ENCODE measurements around the gene STK10.

Gene STK10

GRCh38 chr5:172129256-172129910 lies 58.6 kb downstream of the STK10 start:
- no peaks in the 10 kb centered on the region for H3K27me3 ChIP-seq (ENCODE audit: insufficient read depth, poor library complexity, severe bottlenecking)
- no peak overlapping the region for H3K4me3 ChIP-seq (replicated peaks; ENCODE audit: insufficient read depth, low read length)
- peak overlapping the region; percentile 87 for H3K27ac ChIP-seq (replicated peaks)
- TF ChIP-seq POLR2AphosphoS5 (IDR thresholded peaks at IDR 0.05; ENCODE audit: low read depth) = no peak
- no peak for TF ChIP-seq SPI1 (IDR thresholded peaks at IDR 0.05; ENCODE audit: borderline replicate concordance, low read depth)
- TF ChIP-seq GABPA (IDR thresholded peaks at IDR 0.05; ENCODE audit: low read depth) = no peak
- TF ChIP-seq, protein P1, sequence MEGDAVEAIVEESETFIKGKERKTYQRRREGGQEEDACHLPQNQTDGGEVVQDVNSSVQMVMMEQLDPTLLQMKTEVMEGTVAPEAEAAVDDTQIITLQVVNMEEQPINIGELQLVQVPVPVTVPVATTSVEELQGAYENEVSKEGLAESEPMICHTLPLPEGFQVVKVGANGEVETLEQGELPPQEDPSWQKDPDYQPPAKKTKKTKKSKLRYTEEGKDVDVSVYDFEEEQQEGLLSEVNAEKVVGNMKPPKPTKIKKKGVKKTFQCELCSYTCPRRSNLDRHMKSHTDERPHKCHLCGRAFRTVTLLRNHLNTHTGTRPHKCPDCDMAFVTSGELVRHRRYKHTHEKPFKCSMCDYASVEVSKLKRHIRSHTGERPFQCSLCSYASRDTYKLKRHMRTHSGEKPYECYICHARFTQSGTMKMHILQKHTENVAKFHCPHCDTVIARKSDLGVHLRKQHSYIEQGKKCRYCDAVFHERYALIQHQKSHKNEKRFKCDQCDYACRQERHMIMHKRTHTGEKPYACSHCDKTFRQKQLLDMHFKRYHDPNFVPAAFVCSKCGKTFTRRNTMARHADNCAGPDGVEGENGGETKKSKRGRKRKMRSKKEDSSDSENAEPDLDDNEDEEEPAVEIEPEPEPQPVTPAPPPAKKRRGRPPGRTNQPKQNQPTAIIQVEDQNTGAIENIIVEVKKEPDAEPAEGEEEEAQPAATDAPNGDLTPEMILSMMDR (IDR thresholded peaks at IDR 0.05; ENCODE audit: insufficient read depth, low read length) = no peak
- TF ChIP-seq REST (IDR thresholded peaks at IDR 0.05; ENCODE audit: insufficient replicate concordance, low read depth) = no peak
- no peak for DNase-seq (ENCODE audit: low read depth in 1 of 2, low spot score in 1 of 2)

DNA sequence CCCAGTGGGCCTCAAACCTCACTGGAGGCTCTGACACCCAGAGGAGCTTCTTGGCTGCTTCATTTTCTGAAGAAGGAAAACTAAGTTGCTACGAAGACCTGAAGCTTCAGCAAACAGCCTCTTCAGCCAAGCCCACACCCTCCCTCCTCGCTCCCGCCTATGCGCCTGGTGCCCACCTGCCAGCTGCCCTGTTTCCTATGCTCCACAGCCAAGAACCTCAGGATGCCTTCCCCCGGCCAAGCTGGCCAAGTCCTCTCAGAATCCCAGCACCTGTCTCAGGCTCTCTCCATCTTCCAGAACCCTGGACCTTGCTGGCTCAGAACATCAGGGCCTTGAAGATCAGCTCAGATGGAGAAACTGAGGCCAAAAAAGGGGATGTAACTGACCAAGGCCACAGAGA lies 60.4 kb downstream of the STK10 start:
- Histone ChIP-seq H3K27me3 (ENCODE audit: insufficient read depth, poor library complexity, severe bottlenecking) (no peaks in the 10 kb centered on the region), H3K27ac (replicated peaks) (no peak overlapping the region), H3K4me3 (replicated peaks; ENCODE audit: insufficient read depth, low read length) (no peak overlapping the region)
- no peak for TF ChIP-seq SPI1 (IDR thresholded peaks at IDR 0.05; ENCODE audit: borderline replicate concordance, low read depth)
- DNase-seq (ENCODE audit: low read depth in 1 of 2, low spot score in 1 of 2) = no peak

DNA sequence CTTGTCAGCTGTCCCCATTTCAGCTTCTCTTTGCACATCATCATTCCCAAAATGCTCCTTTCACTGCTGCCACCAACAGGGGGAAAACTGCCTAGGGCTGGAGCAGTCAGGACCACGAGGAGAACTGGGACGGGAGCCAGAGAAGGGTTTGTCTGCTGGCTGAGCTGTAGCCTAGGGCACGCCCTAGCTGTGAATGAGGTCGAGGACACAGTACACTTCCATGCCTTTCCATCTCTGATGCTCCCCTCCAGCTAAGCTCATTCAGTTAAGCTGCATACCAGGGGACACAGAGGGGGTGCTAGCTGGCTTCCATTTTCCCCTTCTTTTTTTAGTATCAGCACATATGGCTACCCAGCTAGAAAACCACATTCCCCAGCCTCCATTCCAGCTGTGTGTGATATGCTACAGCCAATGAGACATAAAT lies 64.7 kb downstream of the STK10 start:
- no peak for DNase-seq (ENCODE audit: low read depth in 1 of 2, low spot score in 1 of 2)
- no peak for TF ChIP-seq POLR2AphosphoS5 (IDR thresholded peaks at IDR 0.05; ENCODE audit: low read depth)
- no peak overlapping the region for H3K4me3 ChIP-seq (replicated peaks; ENCODE audit: insufficient read depth, low read length)
- no peaks in the 10 kb centered on the region for H3K27me3 ChIP-seq (ENCODE audit: insufficient read depth, poor library complexity, severe bottlenecking)
- no peak overlapping the region for H3K27ac ChIP-seq (replicated peaks)

DNA sequence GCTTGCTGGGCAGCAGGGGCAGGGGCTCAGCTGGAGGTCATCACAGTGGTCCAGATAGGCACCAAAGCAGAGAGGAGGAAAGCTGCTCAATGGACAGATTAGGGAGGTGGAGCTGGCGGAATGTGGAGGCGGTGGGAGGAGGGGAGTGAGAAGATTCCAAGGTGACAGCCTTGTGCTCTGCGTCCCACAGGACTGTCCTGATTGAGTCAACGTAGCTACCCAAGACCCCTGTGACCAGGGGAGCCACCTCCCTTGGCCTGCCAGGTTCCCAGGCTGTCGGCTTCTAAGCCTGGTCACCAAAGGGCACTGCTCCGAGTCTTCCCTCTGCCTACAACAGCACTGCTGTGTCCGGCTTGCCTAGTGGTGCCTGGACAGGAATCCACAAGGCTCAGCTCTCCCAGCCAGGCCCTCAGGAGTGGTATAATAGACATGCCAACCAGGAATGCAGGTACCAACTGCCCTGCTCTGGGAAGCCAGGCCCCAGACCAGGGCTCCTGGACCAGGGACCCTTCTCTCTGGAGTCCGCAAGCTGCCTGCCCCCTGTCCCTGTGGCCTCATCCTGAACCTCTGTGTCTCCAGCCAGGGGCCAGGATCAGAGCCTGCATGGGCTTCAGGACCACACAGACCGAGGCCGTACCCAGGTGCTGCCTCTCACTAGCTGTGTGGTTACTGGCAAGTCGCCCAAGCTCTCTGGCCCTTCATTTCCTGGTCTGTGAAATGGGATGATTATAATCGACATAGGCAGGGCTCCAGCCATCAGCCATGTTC lies 67.9 kb downstream of the STK10 start:
- Histone ChIP-seq H3K4me3 (replicated peaks; ENCODE audit: insufficient read depth, low read length) (no peak overlapping the region), H3K27me3 (ENCODE audit: insufficient read depth, poor library complexity, severe bottlenecking) (no peaks in the 10 kb centered on the region), H3K27ac (replicated peaks) (0 out of 2 replicates have a peak overlapping the region, but pooled peaks have one; percentile 16)
- no peak for DNase-seq (ENCODE audit: low read depth in 1 of 2, low spot score in 1 of 2)
- TF ChIP-seq REST (IDR thresholded peaks at IDR 0.05; ENCODE audit: insufficient replicate concordance, low read depth) (no peak), POLR2AphosphoS5 (IDR thresholded peaks at IDR 0.05; ENCODE audit: low read depth) (no peak; the same call in 1 of the 2 replicates), SPI1 (IDR thresholded peaks at IDR 0.05; ENCODE audit: borderline replicate concordance, low read depth) (no peak), GABPA (IDR thresholded peaks at IDR 0.05; ENCODE audit: low read depth) (no peak)
- TF ChIP-seq, protein P1 (IDR thresholded peaks at IDR 0.05; ENCODE audit: insufficient read depth, low read length) = no peak
